GM18870 (cell line): Measurements from ENCODE around the gene RPL27.
"Not testable (repeated sequence)": the region's sequence is repeated elsewhere in the genome, so short reads cannot be mapped to it uniquely, and the experiment has no call there.

Source experiments
- ATAC-seq: cut with Tn5 transposase; IDR thresholded peaks from one replicate; pipeline ENCODE4 v1.9.1; 2021; ENCODE audit warnings: moderate library complexity; ENCODE audit not compliant: unreplicated experiment

Gene RPL27

GRCh38 chr17:42992872-42993271, 5.3 kb upstream of the RPL27 start:
- ATAC-seq, result no peak

GRCh38 chr17:42993913-42994312, 4.3 kb upstream of the RPL27 start:
- ATAC-seq, result not testable (repeated sequence)

GRCh38 chr17:42997390-42997983, 732 bp upstream of the RPL27 start:
- no peak for ATAC-seq

GRCh38 chr17:42999003-42999525, 845 bp downstream of the RPL27 start:
- ATAC-seq, result no peak

GRCh38 chr17:43000894-43001293, 2.7 kb downstream of the RPL27 start:
- ATAC-seq, result not testable (repeated sequence)

GRCh38 chr17:43003542-43004172, 5.4 kb downstream of the RPL27 start:
- ATAC-seq, result no peak

- ATAC-seq, result peak; percentile 60
These were observed 8.7 kb downstream of the RPL27 start, which contains the start of gene IFI35 for GRCh38 chr17:43006639-43007551. Gene IFI35 (plus strand): TSS chr17:43006784. CDS start chr17:43006948, 164 bp downstream.

GRCh38 chr17:43010667-43011308, 12.6 kb downstream of the RPL27 start:
- ATAC-seq, result no peak

- no peak for ATAC-seq
These were observed 13.7 kb downstream of the RPL27 start for GRCh38 chr17:43011728-43012472.

- ATAC-seq, result no peak
These were observed 15.1 kb downstream of the RPL27 start for GRCh38 chr17:43013296-43013695.

GRCh38 chr17:43014020-43014648, 15.9 kb downstream of the RPL27 start:
- ATAC-seq, result no peak

GRCh38 chr17:43014649-43015542, 16.7 kb downstream of the RPL27 start:
- ATAC-seq, result no peak

- ATAC-seq, result no peak
These were observed 17.4 kb downstream of the RPL27 start for GRCh38 chr17:43015579-43015978.

- no peak for ATAC-seq
These were observed 18.0 kb downstream of the RPL27 start for GRCh38 chr17:43016216-43016615.

- ATAC-seq, result no peak
These were observed 20.0 kb downstream of the RPL27 start for GRCh38 chr17:43018008-43018853.

- ATAC-seq, result no peak
These were observed 20.7 kb downstream of the RPL27 start for GRCh38 chr17:43018932-43019331.

- ATAC-seq, result no peak
These were observed 21.2 kb downstream of the RPL27 start for GRCh38 chr17:43019418-43019817.
